ENCODE data around the gene SLC22A7. TPM values are rescaled to one million over a fixed set of nuclear protein-coding genes. Genes with fewer than 3 reads are reported as not detected.

SLC22A7 gene
- total RNA-seq, 2 donors from 2014 or later, result not detected

- no peak for DNase-seq (ENCODE audit: low spot score)
- H3K9me3 ChIP-seq, result no peaks in the 10 kb centered on the region
- H3K4me3 ChIP-seq, result no peak overlapping the region
- 63% methylated on average over 8 of the region's 8 CpGs for WGBS
- H3K4me1 ChIP-seq (replicated peaks), result no peaks in the 10 kb centered on the region
- intact Hi-C loops (cut with DNase I), result no loop called here
- no peak for TF ChIP-seq CTCF (IDR thresholded peaks at IDR 0.05)
- TF ChIP-seq POLR2AphosphoS5 (IDR thresholded peaks at IDR 0.05), result no peak
- TF ChIP-seq POLR2A (IDR thresholded peaks at IDR 0.05), result no peak
- H3K27me3 ChIP-seq (replicated peaks; ENCODE audit: insufficient read depth), result no peaks in the 10 kb centered on the region
- no peaks in the 10 kb centered on the region for H3K36me3 ChIP-seq
- no peak overlapping the region for H3K27ac ChIP-seq
Measured at GRCh38 chr6:43303751-43304331, 5.8 kb downstream of the SLC22A7 start.

- TF ChIP-seq POLR2A (IDR thresholded peaks at IDR 0.05) (no peak), POLR2AphosphoS5 (IDR thresholded peaks at IDR 0.05) (no peak), CTCF (IDR thresholded peaks at IDR 0.05) (no peak)
- Histone ChIP-seq H3K9me3 (no peaks in the 10 kb centered on the region), H3K4me3 (no peak overlapping the region), H3K36me3 (no peaks in the 10 kb centered on the region), H3K4me1 (replicated peaks) (no peaks in the 10 kb centered on the region), H3K27ac (no peak overlapping the region), H3K27me3 (replicated peaks; ENCODE audit: insufficient read depth) (no peaks in the 10 kb centered on the region)
- intact Hi-C loops (cut with DNase I), result no loop called here
- no peak for DNase-seq (ENCODE audit: low spot score)
- 79% methylated on average over 3 of the region's 3 CpGs for WGBS
Measured at GRCh38 chr6:43304361-43304760, 6.3 kb downstream of the SLC22A7 start.

- intact Hi-C loops (cut with DNase I), result no loop called here
- H3K27me3 ChIP-seq (replicated peaks; ENCODE audit: insufficient read depth), result no peaks in the 10 kb centered on the region
- H3K4me3 ChIP-seq, result no peak overlapping the region
- 82% methylated on average over 2 of the region's 2 CpGs for WGBS
- DNase-seq (ENCODE audit: low spot score), result no peak
- no peaks in the 10 kb centered on the region for H3K9me3 ChIP-seq
- no peaks in the 10 kb centered on the region for H3K36me3 ChIP-seq
- H3K4me1 ChIP-seq (replicated peaks), result no peaks in the 10 kb centered on the region
- TF ChIP-seq POLR2A (IDR thresholded peaks at IDR 0.05), result no peak
- no peak for TF ChIP-seq CTCF (IDR thresholded peaks at IDR 0.05)
- no peak for TF ChIP-seq POLR2AphosphoS5 (IDR thresholded peaks at IDR 0.05)
- no peak overlapping the region for H3K27ac ChIP-seq
Measured at GRCh38 chr6:43304882-43305281, 6.8 kb downstream of the SLC22A7 start.

DNA sequence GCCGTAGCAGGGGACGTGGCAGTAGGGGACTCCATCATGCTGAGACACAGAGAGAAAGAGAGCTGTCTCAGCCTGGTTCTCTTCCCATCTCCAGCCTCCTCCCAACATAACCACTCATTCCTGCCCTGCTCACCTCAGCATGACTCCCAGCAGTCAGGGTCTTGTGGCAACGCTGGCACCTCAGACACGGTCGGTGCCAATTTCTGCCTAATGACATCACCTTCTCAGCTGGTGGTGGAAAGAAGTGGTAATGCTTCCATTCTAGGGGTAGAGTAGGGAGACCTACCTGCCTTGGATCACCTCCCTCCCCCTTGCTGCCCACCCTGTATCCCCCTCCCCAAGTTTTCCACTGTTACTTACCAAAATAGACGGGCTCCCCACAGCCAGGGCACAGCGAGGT, 8.0 kb downstream of the SLC22A7 start:
- Histone ChIP-seq H3K27me3 (replicated peaks; ENCODE audit: insufficient read depth) (no peaks in the 10 kb centered on the region), H3K4me3 (no peak overlapping the region), H3K27ac (peak overlapping the region in 1 of 2 donors; percentile 7), H3K9me3 (no peaks in the 10 kb centered on the region), H3K4me1 (replicated peaks) (no peaks in the 10 kb centered on the region), H3K36me3 (no peaks in the 10 kb centered on the region)
- no peak for TF ChIP-seq CTCF (IDR thresholded peaks at IDR 0.05)
- TF ChIP-seq POLR2AphosphoS5 (IDR thresholded peaks at IDR 0.05), result no peak
- no peak for TF ChIP-seq POLR2A (IDR thresholded peaks at IDR 0.05)
- DNase-seq (ENCODE audit: low spot score), result no peak
- WGBS, result 92% methylated on average over 7 of the region's 7 CpGs
- intact Hi-C loops (cut with DNase I), result no loop called here

DNA sequence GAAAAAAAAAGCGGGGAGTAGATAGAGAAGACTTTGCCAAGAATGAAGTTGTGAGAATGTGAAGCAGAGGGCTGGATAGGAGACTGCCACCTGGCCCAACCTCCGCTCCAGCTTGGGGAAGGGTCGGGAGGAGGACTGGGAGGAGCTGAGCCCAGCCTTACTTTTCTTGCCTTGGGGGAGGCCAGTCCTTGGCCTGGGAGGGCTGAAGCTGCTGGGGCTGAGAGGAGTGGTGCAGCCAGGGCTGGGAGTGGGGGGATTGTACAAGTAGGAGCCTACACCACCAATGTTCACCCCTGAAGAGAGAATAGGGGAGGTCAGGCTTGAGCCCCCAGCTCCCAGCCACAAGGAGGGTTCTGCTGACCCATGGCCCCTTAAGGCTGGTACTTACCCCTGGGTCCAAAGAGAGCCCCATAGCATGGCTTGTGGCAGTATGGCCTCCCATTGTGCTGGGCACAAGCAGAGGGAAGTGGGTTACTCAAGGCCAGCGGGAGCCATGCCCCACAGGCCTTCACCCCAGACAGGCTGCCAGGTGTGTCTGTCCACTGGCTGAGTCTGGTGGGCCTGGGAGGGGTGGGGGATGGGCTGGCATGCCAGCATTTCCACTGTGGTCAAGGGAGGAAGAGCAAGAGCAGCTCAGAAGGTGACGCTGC, 9.5 kb downstream of the SLC22A7 start:
- WGBS, result 88% methylated on average over 5 of the region's 5 CpGs
- Histone ChIP-seq H3K4me1 (replicated peaks) (no peaks in the 10 kb centered on the region), H3K27me3 (replicated peaks; ENCODE audit: insufficient read depth) (no peaks in the 10 kb centered on the region), H3K27ac (peak overlapping the region; percentile 16 to 47), H3K36me3 (no peaks in the 10 kb centered on the region), H3K4me3 (no peak overlapping the region), H3K9me3 (no peaks in the 10 kb centered on the region)
- no peak for DNase-seq (ENCODE audit: low spot score)
- no peak for TF ChIP-seq POLR2A (IDR thresholded peaks at IDR 0.05)
- no peak for TF ChIP-seq CTCF (IDR thresholded peaks at IDR 0.05)
- no peak for TF ChIP-seq POLR2AphosphoS5 (IDR thresholded peaks at IDR 0.05)
- intact Hi-C loops (cut with DNase I), result no loop called here

Data from prostate gland (tissue), 2 donors.